SJCRH30 (cell line): ENCODE results near the gene BCAP31. TPM values are rescaled to one million over a fixed set of nuclear protein-coding genes. Genes with fewer than 3 reads are reported as not detected.
A peak's percentile ranks its signal among the peaks of the same experiment; 100 is the strongest.
"Not testable (repeated sequence)": the region's sequence is repeated elsewhere in the genome, so short reads cannot be mapped to it uniquely, and the experiment has no call there.

Experiments used
- DNase-seq, 2 experiments: peaks; one replicate each; pipeline ENCODE4 v3.0.0-alpha.2; 2015 to 2020
- H3K27ac ChIP-seq: fragments of 250-450 bp; sonication (Bioruptor Pico); 2 replicates; pipeline ENCODE4 v1.5.1; 2020; ENCODE audit warnings: mild to moderate bottlenecking, moderate library complexity
- H3K27me3 ChIP-seq: fragments of 250-450 bp; sonication (Bioruptor Pico); 2 replicates; pipeline ENCODE4 v1.5.1; 2020; ENCODE audit warnings: mild to moderate bottlenecking, moderate library complexity
- H3K36me3 ChIP-seq: fragments of 250-450 bp; sonication (Bioruptor Pico); 2 replicates; pipeline ENCODE4 v1.5.1; 2020; ENCODE audit warnings: mild to moderate bottlenecking, moderate library complexity
- H3K4me1 ChIP-seq: fragments of 250-450 bp; sonication (Bioruptor Pico); 2 replicates; pipeline ENCODE4 v1.5.1; 2020; ENCODE audit warnings: mild to moderate bottlenecking, moderate library complexity
- H3K4me3 ChIP-seq: fragments of 250-450 bp; sonication (Bioruptor Pico); 2 replicates; pipeline ENCODE4 v1.5.1; 2020; ENCODE audit warnings: mild to moderate bottlenecking, moderate library complexity
- H3K9me3 ChIP-seq: fragments of 250-450 bp; sonication (Bioruptor Pico); replicated peaks from 2 replicates; pipeline ENCODE4 v1.5.1; 2020; ENCODE audit warnings: mild to moderate bottlenecking, moderate library complexity
- total RNA-seq: library from RNA; depleted of rRNA; stranded (reverse); fragments of >200 nt; shearing (Covaris generic); gene quantifications from 2 replicates; pipeline ENCODE4 v1.2.3, GENCODE V29; 2014

Gene BCAP31
- total RNA-seq, 1 experiment from 2014 or later, result 78.0 TPM

DNA sequence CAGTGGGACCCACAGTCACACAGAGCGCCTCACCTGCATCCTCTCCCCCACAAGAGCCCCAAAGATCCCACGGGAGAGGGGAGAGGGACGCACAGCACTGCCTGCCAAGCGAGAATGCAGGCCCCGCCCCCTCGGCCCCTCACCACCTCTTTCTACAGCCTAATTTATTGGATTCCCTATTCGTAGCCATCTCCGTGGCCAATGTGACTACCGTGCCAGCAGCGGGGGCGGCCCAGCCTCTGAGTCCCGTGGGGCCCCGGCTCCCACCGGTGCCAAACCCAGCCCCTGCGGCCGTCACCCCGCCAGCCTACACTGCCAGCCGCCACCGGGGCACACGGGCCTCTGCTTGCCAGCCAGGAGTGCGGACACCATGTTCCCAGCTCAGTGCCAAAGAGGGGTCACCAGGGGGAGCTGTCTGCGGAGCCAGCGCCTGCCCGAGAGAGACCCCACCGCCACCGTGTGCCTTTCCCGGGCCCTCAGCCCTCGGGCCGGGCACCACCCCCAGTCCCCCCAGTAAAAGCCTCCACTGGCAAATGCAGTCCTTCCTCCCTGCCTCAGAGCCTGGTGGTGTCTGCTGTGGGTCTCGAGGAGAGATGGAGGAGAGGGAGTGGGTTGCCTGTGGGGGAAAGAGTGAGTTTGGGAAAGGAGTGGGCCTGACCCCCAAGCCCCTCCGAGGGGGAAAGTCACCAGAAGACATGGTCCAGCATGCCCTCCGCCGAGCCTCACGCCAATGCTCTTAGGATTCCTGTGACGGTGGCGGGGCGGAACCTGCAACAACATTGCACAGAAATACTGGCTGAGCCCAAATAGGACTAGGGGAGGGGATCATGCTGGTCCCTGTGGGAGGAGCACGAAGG is 20.3 kb upstream of the BCAP31 start:
- Histone ChIP-seq H3K4me1 (no peaks in the 10 kb centered on the region), H3K36me3 (no peaks in the 10 kb centered on the region), H3K27ac (no peak overlapping the region), H3K9me3 (no peaks in the 10 kb centered on the region), H3K27me3 (no peaks in the 10 kb centered on the region), H3K4me3 (peak overlapping the region; percentile 44)
- DNase-seq, result peak; percentile 45 to 59

DNA sequence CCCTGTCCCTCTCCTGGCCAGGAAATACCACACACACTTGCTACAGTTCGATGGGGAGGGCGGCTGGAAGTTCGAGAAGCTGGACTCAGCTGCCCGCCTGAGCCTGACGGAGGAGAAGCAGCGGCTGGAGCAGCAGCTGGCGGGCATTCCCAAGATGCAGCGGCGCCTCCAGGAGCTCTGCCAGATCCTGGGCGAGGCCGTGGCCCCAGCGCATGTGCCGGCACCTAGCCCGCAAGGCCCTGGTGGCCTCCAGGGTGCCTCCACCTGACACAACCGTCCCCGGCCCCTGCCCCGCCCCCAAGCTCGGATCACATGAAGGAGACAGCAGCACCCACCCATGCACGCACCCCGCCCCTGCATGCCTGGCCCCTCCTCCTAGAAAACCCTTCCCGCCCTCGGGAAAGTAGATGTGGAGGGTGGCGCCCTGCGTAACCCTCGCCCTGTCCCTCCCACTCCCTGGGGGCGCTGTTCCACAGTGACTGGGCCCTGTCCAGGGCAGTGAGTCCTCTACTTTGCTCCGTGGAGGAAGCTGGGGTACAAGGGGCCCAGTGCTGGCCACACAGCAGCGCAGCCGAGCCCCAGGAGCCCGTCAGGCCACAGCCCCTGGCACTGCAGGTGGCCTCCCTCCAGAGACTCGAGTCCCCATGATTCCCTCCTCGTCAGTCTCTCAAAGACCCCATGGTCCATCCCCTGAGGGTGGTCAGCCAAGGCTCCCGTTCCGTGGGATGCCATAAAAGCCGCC is 19.5 kb upstream of the BCAP31 start:
- H3K9me3 ChIP-seq, H3K36me3 ChIP-seq, H3K27ac ChIP-seq, H3K4me1 ChIP-seq, H3K27me3 ChIP-seq: not testable (repeated sequence)
- peak overlapping the region; percentile 44 for H3K4me3 ChIP-seq
- DNase-seq, result peak; percentile 84 to 90

DNA sequence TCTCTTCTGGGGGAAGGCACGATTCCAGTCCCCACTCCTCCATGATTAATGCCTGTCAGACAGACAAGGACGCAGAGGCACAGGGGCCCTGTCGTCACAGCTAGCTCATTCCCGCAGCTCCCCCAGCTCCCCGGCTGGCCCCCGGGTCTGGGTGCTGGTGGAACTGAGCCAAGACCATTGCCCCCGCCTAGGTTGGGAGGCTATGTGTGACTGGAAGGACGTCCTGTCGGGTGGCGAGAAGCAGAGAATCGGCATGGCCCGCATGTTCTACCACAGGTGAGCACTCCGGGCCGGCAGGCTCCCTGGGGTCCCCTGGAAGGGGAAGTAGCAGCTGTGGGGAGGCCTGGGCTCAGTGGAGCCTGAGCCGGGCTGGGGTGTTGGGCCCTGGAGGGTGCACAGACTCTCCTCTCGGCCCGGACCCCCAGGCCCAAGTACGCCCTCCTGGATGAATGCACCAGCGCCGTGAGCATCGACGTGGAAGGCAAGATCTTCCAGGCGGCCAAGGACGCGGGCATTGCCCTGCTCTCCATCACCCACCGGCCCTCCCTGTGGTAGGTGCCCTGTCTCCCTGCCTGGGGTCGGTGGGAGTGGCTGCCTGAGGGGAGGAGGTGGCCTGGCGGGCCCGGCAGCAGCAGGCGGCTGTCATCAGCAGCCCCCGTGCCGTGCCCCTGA is 18.7 kb upstream of the BCAP31 start:
- not testable (repeated sequence) for H3K9me3 ChIP-seq, H3K4me3 ChIP-seq, DNase-seq, H3K27ac ChIP-seq, H3K4me1 ChIP-seq, H3K27me3 ChIP-seq, H3K36me3 ChIP-seq

DNA sequence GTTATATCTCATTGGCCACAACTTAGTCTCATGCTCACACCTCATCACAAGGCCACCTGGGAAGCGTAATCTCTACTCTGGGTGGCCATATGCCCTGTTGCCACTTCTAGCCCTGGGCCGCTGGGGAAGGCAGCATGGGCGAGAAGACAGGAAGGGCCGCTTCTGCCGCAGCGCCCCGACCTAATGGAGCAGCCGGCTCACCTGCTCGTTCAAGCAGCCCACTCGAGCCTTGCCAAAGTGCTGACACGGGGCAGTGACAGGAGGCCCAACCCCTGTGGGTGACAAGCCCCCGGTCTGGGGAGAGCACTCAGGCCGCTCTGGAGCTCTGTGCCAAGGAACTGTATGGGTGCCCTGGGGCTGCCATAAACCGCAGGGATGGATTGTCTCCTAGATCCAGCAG is 17.9 kb upstream of the BCAP31 start:
- H3K4me3 ChIP-seq, H3K4me1 ChIP-seq, H3K27me3 ChIP-seq, H3K9me3 ChIP-seq, H3K36me3 ChIP-seq, DNase-seq, H3K27ac ChIP-seq: not testable (repeated sequence)

DNA sequence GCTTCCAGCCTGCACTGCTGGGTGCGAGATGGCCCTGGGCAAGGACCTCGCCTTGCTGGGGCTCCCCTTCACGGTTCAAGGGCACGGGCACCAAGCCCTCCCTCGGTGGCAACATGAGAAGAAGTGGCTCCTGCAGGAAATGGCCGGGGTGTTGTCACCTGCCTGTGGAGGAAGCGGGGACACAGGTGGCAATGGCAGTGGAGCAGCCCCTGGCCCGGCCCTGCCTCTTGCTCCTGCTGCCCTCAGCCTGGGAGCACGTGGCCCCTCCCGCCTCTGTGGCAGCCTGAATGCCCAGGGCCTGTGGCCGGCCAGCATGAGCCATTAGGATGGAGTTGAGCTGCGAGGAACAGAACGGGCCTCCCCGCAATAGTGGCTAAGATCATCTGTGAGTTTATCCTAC is 17.3 kb upstream of the BCAP31 start:
- no peak for DNase-seq
- Histone ChIP-seq H3K4me3 (no peak overlapping the region), H3K36me3 (no peaks in the 10 kb centered on the region), H3K27me3 (no peaks in the 10 kb centered on the region), H3K27ac (no peak overlapping the region), H3K9me3 (no peaks in the 10 kb centered on the region), H3K4me1 (no peaks in the 10 kb centered on the region)

DNA sequence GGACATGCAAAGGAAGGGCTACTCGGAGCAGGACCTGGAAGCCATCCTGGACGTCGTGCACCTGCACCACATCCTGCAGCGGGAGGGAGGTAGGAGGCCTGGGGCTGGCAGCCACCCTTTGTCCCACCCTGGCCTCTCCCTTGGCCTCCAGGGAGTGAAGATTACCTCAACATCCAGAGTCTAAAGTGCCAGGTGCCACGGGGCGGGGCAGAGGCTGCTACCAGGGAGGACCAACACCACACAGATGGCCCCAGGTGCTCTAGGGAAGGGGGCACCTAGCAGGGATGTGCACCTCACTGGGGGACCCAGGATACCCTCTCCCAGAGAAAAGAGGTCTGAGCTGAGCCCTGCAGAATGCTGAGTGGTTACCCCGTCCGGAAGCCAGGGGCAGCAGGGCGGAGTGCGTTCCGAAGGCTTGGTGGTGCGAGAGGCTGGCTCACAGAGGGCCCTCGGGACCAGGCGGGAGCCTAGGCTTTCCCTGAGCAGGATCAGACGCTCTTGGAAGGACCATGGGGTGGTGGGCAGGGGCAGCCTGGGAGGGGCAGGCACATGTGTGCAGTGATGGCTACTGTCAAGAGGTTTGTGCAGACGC is 16.5 kb upstream of the BCAP31 start:
- Histone ChIP-seq H3K9me3 (no peaks in the 10 kb centered on the region), H3K36me3 (no peaks in the 10 kb centered on the region), H3K27me3 (no peaks in the 10 kb centered on the region), H3K4me1 (no peaks in the 10 kb centered on the region), H3K27ac (no peak overlapping the region), H3K4me3 (no peak overlapping the region)
- no peak for DNase-seq

DNA sequence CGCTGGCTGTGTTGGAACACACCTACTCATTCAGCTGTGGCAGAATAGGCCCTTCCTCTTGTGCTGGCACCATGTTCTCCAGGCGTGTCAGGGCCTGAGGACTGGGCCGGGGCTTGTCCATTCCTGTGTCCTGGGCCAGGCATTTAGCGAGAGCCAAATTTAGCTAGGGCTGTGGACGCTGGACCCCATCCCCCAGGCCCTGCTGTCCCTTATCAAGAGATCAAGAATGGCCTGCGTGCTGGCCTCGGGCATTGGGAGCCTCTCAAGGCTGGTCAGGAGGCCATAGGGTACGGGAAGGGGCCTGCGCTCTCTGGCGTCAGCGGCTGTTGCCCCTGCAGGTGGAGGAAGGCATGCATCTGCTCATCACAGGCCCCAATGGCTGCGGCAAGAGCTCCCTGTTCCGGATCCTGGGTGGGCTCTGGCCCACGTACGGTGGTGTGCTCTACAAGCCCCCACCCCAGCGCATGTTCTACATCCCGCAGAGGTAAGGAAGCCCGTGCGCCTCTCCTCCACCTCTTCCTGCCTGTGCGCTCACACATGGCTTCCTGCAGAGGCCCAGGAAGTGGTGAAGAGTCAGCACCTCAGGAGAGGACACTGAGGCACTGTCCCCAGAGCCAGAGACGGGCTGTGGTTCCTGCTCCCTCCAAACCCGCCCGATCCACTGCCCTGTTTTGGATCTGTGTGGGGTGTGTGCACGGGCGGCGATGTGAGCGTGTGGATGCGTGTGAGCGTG is 15.7 kb upstream of the BCAP31 start:
- no peak overlapping the region for H3K27ac ChIP-seq

DNA sequence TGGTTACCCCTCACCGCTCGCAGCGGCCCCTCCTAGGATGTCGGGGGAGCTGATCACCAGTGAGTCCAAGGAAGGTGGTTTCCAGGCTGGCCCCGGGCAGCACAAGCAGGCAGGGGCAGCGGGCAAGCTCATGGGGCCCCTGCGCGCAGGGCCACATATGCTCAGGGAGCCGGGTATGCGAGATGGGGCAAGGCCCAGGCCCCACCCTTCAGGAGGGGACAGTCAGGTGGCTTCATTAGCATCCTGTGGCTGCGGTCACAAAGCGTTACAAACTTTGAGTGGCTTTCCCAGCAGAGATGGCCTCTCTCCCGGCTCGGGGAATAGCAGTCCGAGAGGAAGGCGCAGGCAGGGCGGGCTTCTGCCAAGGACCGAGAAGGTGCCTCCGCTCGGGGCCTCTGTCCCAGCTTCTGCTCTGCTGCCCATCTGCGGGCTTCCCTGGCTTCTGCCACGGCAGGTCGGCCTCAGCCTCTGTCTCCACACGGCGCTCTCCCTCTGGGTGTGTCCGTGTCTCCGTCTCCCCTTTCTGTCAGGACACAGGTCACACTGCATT is 13.9 kb upstream of the BCAP31 start:
- H3K9me3 ChIP-seq, result no peaks in the 10 kb centered on the region
- H3K4me1 ChIP-seq, result no peaks in the 10 kb centered on the region
- no peak overlapping the region for H3K27ac ChIP-seq
- no peak overlapping the region for H3K4me3 ChIP-seq
- no peaks in the 10 kb centered on the region for H3K27me3 ChIP-seq
- DNase-seq, result no peak
- no peaks in the 10 kb centered on the region for H3K36me3 ChIP-seq

More for the DNA sequence above, 15.7 kb upstream of the BCAP31 start:
- Histone ChIP-seq H3K27me3 (no peaks in the 10 kb centered on the region), H3K36me3 (no peaks in the 10 kb centered on the region), H3K9me3 (no peaks in the 10 kb centered on the region), H3K4me1 (no peaks in the 10 kb centered on the region), H3K4me3 (no peak overlapping the region)
- no peak for DNase-seq

DNA sequence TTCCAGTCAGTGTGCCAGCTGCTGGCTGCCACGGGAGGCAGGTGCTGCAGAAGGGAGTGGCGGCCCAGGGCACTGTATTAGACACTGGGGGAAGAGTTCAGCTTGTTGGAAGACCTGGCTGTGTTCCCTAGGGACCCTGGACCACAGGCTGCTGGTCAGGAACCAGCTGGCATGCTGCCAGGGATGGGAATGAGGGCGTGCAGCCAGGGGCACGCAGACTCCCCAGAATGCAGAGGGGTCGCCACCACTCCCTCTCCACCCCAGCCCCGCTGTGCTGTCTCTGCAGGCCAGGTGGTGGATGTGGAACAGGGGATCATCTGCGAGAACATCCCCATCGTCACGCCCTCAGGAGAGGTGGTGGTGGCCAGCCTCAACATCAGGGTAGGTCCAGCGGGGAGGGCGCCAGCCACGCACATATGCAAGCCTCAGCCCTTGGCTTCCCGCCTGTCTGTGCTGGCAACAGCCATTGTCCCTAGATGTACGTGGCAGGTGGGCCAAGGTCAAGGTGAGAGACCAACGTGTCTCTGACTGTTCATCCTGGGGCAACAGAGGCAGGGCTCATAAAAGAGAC is 12.8 kb upstream of the BCAP31 start:
- Histone ChIP-seq H3K36me3 (no peaks in the 10 kb centered on the region), H3K9me3 (no peaks in the 10 kb centered on the region)
- DNase-seq, result peak; percentile 20 to 22

DNA sequence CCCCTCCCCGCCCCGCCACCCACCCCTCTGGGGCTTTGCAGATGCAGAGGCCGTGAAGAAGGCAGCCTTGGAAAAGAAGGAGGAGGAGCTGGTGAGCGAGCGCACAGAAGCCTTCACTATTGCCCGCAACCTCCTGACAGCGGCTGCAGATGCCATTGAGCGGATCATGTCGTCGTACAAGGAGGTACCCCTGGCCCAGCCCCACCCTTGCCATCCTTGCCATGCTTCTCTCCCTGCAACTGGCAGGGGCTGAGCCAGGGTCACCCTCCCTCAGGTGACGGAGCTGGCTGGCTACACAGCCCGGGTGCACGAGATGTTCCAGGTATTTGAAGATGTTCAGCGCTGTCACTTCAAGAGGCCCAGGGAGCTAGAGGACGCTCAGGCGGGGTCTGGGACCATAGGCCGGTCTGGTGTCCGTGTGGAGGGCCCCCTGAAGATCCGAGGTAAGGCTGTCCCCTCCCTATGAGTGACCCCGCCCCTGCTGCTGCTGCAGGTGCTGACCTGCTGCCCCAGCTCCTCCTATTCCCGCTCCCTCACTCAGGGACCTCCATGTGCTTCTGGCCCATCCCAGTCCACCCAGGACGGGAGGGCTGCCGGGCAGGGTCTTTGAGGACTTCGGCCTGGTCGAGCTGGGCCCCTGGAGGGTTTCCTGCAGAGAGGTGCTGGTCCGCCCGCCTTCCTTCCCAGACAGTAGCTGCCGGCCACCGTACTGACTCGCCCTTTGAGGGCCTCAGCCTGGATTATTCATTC is 12.1 kb upstream of the BCAP31 start:
- Histone ChIP-seq H3K27ac (no peak overlapping the region), H3K9me3 (no peaks in the 10 kb centered on the region), H3K27me3 (no peaks in the 10 kb centered on the region), H3K36me3 (no peaks in the 10 kb centered on the region), H3K4me3 (no peak overlapping the region), H3K4me1 (no peaks in the 10 kb centered on the region)
- DNase-seq, result no peak

More for the DNA sequence above, 12.8 kb upstream of the BCAP31 start:
- Histone ChIP-seq H3K4me3 (no peak overlapping the region), H3K27ac (no peak overlapping the region), H3K27me3 (no peaks in the 10 kb centered on the region), H3K4me1 (no peaks in the 10 kb centered on the region)

DNA sequence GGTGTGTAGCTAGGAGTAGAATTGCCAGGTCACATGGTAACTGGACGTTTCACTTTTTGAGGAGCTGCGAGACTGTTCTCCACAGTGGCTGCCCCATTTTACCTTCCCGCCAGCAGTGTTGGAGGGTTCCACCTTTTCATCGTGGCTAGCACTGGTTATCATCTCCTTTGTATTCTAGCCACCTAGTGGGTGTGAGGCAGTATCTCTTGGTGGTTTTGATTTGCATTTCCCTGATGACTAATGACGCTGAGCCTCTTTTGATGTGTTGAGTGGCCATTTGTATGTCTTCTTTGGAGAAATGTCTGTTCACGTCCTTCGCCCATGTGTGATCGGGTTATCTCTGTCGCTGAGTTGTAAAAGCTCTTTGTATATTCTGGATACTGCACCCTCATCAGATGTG is 11.1 kb upstream of the BCAP31 start:
- no peaks in the 10 kb centered on the region for H3K4me1 ChIP-seq

DNA sequence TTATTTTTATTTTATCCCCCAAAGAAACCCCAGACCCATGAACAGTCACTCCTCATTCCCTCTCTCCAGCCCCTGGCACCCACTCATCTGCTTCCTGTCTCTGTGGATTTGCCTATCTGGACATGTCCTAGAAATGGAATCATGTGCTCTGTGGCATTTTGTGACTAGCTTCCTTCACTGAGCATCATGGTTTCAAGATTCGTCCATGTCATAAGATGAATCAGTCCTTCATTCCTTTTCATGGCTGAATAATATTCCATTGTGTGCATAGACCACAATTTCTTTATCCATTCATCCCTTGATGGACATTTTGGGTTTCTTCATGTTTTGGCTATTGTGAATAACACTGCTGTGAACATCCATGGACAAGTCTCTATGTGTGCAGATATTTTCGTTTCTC is 10.7 kb upstream of the BCAP31 start:
- DNase-seq, result no peak
- Histone ChIP-seq H3K27ac (no peak overlapping the region), H3K36me3 (no peaks in the 10 kb centered on the region), H3K9me3 (no peaks in the 10 kb centered on the region), H3K4me3 (no peak overlapping the region), H3K4me1 (no peaks in the 10 kb centered on the region), H3K27me3 (no peaks in the 10 kb centered on the region)

More for the DNA sequence above, 11.1 kb upstream of the BCAP31 start:
- no peak for DNase-seq
- Histone ChIP-seq H3K4me3 (no peak overlapping the region), H3K27me3 (no peaks in the 10 kb centered on the region), H3K27ac (no peak overlapping the region), H3K9me3 (no peaks in the 10 kb centered on the region), H3K36me3 (no peaks in the 10 kb centered on the region)

DNA sequence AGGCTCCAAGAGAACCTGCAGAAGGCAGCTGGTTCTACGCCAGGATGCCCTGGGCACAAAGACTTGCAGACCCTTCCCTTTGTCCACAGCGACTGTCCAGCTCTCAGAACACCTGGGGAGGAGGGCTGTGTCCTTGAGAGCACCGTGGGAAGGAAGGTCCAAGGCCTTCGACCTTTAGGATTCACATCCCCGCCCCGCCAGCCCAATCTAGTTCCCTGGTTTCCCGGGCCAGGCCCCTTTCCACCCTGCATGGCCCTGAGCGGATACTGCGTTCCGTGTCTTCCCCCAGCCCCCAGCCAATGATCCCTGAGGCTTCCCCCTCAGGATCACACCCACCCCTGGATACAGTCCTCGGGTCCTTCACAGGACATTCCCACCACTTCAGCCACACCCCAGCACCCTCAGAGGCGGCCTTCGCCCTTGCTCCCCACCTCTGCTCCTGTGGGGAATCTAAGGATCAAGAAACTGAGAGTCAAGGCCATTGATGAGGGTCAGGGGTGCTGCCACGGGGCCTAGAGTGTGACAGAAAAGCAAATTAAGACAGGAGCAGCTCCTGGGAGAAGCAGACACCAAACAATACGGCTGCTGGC is 9.6 kb upstream of the BCAP31 start:
- Histone ChIP-seq H3K4me1 (no peaks in the 10 kb centered on the region), H3K27me3 (no peaks in the 10 kb centered on the region), H3K4me3 (no peak overlapping the region), H3K36me3 (no peaks in the 10 kb centered on the region), H3K27ac (no peak overlapping the region), H3K9me3 (no peaks in the 10 kb centered on the region)
- no peak for DNase-seq
